SK-N-DZ (cell line): ENCODE data around the gene SALL3.

Source experiments
- DNase-seq: peaks from one replicate; pipeline ENCODE4 v3.0.0-alpha.2; 2015; ENCODE audit warnings: low spot score

Gene SALL3

GRCh38 chr18:78980279-78980771, 707 bp downstream of the SALL3 start:
- no peak for DNase-seq

- no peak for DNase-seq
Measured at GRCh38 chr18:78980777-78981380, 1.3 kb downstream of the SALL3 start.

DNA sequence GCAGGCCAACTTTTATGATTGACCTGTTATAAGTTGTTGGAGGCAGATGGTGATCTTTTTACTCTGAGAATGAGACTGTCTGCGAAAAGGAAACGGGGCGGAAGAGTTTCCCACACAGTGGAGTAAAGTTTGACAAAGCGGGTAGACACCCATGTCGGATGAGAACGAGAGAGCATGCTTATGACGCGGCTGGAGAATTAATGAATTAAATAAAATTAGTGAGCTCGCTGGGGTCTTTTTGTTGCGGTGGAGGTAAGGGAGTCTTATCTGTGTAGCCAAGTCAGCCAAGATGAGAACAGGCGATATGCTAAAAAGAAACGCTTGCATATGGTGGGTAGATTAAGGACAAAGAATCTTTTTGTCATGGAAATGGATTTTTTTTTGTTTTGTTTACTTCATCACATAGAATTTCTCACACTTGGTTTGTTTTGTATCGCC, 1.8 kb downstream of the SALL3 start:
- DNase-seq: no peak

GRCh38 chr18:78981989-78982620, 2.5 kb downstream of the SALL3 start:
- DNase-seq: no peak

DNA sequence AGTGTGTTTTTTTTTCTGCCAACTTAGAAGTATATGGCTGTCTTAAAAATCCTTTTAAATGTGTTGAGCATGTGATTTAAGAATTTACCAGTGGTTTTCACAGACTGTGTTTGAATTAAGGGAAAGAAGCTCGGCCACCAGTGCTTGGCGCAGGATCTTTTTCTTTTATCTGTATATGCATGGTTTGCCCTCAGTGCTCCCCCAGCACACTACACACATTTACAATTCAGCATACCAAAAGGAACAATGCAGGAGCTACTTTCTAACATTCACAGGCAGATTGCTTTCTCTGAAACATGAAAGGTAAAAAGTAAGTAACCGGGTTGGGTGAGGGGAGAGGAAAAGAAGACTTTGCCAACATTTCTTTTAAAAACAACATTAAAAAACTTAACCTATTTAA, 3.9 kb downstream of the SALL3 start:
- no peak for DNase-seq

DNA sequence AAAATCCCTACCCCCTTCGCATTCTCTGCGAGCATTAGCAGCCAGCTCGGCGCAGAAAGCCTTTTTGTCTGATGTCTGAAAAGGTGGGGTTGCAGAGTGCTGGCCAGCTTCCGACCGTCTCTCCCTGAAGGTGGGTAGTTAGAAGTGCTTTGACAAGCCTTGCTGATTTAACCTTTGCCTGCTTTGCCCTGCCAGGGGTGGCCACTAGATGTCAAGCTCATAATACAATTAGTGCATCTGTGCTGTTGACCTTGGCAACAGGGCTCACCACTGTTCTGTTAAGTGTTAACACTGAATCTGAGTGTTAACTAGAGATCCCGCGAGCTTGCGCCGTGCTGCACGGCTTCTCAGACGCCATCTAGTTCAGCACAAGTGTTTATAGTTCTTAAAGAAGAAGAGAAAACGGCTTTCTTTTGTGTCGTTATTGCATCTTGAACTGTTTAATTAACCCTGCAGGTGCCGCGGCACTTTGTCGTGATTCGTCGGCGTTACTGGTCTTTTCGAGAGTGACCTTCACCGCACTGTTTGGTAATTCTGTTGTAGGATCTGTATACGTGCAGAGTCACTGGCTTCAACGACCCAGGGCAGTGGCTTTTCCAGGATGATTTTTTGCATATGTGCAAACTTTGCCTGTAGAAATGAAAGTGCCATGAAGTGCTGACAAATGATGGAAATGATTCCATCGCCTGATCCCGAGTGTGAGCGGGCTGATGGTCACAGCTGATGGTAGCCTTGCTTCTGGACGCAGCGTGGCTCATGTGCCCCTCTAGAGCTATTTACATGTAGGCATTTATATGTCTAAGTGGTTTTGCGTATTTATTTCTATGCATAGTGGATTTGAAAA, 5.5 kb downstream of the SALL3 start:
- peak; percentile 38 for DNase-seq

GRCh38 chr18:78986018-78986481, 6.4 kb downstream of the SALL3 start:
- DNase-seq: peak; percentile 53

DNA sequence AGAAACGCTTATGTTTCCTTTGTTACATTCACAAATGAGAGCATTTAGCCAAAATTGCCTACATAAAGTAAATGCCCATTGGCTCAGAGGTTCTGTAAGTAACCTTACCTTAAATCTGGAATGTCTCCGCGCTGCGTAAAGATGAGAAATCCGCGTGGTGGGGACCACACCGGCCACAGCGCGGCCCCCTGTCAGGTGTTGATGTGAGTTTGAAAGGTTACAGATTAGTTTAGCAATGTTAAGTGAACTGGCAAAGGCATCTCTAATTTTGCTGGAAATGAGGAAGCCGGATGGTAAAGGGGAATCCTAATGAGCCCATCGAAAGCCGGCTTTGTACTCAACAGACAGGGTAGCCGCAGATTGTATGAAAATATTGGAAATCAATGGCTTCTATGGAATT, 11.8 kb downstream of the SALL3 start:
- no peak for DNase-seq

DNA sequence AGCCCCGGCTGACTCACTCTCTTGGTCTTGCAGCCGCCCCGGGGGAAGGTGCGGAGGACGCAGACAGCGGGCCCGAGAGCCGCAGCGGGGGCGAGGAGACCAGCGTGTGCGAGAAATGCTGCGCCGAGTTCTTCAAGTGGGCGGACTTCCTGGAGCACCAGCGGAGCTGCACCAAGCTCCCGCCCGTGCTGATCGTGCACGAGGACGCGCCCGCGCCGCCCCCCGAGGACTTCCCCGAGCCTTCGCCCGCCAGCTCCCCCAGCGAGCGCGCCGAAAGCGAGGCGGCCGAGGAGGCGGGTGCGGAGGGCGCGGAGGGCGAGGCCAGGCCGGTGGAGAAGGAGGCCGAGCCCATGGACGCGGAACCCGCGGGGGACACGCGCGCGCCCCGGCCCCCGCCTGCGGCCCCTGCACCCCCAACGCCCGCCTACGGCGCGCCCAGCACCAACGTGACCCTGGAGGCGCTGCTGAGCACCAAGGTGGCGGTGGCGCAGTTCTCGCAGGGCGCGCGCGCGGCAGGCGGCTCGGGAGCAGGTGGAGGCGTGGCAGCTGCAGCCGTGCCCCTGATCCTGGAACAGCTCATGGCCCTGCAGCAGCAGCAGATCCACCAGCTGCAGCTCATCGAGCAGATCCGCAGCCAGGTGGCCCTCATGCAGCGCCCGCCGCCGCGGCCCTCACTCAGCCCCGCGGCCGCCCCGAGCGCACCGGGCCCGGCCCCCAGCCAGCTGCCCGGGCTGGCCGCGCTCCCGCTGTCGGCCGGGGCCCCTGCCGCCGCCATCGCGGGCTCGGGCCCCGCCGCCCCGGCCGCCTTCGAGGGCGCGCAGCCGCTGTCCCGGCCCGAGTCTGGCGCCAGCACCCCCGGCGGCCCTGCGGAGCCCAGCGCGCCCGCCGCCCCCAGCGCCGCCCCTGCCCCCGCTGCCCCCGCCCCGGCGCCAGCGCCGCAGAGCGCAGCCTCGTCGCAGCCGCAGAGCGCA, 12.7 kb downstream of the SALL3 start:
- DNase-seq: no peak

- no peak for DNase-seq
Measured at GRCh38 chr18:78993014-78993926, 13.7 kb downstream of the SALL3 start.

DNA sequence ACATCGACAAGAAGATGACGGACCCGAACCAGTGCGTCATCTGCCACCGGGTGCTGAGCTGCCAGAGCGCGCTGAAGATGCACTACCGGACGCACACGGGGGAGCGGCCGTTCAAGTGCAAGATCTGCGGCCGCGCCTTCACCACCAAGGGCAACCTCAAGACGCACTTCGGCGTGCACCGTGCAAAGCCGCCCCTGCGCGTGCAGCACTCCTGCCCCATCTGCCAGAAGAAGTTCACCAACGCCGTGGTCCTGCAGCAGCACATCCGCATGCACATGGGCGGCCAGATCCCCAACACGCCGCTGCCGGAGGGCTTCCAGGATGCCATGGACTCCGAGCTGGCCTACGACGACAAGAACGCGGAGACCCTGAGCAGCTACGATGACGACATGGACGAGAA, 14.4 kb downstream of the SALL3 start:
- no peak for DNase-seq

DNA sequence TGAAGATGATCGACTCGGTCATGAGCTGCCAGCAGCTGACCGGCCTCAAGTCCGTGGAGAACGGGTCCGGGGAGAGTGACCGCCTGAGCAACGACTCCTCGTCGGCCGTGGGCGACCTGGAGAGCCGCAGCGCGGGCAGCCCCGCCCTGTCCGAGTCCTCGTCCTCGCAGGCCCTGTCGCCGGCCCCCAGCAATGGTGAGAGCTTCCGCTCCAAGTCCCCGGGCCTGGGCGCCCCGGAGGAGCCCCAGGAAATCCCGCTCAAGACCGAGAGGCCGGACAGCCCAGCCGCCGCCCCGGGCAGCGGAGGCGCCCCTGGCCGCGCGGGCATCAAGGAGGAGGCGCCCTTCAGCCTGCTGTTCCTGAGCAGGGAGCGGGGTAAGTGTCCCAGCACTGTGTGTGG, 14.9 kb downstream of the SALL3 start:
- DNase-seq: no peak

DNA sequence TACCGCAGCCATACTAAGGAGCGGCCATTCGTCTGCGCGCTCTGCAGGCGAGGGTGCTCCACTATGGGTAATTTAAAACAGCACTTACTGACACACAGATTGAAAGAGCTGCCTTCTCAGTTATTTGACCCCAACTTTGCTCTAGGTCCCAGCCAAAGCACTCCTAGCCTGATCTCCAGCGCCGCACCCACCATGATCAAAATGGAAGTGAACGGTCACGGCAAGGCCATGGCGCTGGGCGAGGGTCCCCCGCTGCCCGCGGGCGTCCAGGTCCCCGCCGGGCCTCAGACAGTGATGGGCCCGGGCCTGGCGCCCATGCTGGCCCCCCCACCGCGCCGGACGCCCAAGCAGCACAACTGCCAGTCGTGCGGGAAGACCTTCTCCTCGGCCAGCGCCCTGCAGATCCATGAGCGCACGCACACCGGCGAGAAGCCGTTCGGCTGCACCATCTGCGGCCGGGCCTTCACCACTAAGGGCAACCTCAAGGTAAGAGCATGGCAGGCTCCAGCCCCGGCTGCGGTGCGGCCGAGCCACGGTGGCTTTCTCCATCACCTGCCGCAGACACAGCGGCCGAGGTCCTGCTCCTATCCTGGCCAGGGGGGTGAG, 15.5 kb downstream of the SALL3 start:
- DNase-seq: no peak

DNA sequence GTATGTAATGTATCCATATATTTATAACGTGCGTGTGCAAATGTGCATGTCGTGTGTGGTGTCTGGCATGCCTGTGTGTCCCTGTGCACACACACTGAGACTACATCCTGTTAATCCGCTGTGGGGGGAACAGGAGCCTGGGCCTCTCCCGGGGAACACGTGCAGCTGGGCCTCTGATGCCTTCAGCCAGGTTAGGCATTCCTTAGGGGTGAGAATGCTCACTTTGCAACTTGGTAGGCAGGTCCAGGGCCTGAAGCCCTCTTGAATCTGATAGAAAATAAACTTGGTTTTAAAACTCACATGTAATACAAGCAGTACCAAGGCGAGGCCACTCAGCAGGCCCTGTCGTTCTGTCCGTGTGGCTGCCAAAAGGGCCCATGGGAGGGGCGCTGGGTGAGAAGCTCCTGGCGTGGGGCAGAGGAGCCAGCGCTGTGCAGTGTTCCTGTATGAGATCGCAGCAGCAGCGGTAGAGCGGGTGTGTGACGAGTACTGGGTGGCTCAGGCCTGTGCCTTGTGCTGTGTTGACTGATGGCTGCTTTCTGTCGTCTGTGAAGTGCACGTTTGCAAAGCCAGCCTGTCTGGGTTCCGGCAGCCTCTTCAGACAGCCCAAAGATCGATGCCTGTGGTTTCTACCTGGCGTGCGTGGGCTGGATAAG, 16.2 kb downstream of the SALL3 start:
- no peak for DNase-seq

- no peak for DNase-seq
Measured at GRCh38 chr18:78996741-78997490, 17.3 kb downstream of the SALL3 start.

- DNase-seq: peak; percentile 50
Measured at GRCh38 chr18:78998371-78999071, 18.9 kb downstream of the SALL3 start.

- DNase-seq: no peak
Measured at GRCh38 chr18:78999939-79000338, 20.3 kb downstream of the SALL3 start.

GRCh38 chr18:79000997-79001396, 21.4 kb downstream of the SALL3 start:
- DNase-seq: no peak
